Measurements from ENCODE around the gene KIAA0232. TPM values are rescaled to one million over a fixed set of nuclear protein-coding genes. Genes with fewer than 3 reads are reported as not detected.
"Not testable (repeated sequence)": the region's sequence is repeated elsewhere in the genome, so short reads cannot be mapped to it uniquely, and the experiment has no call there.

The KIAA0232 gene
- total and polyA plus RNA-seq, 9 donors: 8.7 to 41.4 (median 38.5) TPM

DNA sequence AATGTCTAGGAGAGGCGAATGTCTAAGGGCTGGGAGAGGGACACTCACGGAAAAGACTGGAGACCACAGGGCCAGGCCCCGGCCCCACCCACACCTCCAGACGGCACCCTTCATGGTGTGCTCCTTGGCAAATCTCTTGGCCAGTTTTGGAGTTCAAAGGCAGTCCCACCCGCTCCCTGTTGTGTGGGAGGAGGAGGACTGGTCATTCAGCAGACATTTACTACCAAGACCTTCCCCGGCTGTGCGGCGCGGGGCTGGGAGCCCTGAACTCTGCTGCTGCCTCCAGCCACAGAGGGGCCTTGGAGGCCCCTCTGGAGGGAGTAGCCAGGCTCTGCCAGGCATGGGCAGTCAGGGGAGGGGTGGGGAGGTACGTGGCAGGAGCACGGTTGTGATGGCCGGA lies 118.4 kb downstream of the KIAA0232 start:
- intact Hi-C loops (cut with DNase I): no loop called here
- WGBS, 3 donors: 36 to 59% (median 46%) methylated on average over 12 of the region's 12 CpGs
- H3K27ac ChIP-seq: no peak overlapping the region

GRCh38 chr4:6901669-6902317 lies 119.3 kb downstream of the KIAA0232 start:
- intact Hi-C loops (cut with DNase I): no loop called here
- no peaks in the 10 kb centered on the region for H3K4me1 ChIP-seq (ENCODE audit: insufficient read depth)
- TF ChIP-seq EP300 (IDR thresholded peaks at IDR 0.05) (no peak), POLR2A (IDR thresholded peaks at IDR 0.05) (no peak)
- TF ChIP-seq, protein P1, sequence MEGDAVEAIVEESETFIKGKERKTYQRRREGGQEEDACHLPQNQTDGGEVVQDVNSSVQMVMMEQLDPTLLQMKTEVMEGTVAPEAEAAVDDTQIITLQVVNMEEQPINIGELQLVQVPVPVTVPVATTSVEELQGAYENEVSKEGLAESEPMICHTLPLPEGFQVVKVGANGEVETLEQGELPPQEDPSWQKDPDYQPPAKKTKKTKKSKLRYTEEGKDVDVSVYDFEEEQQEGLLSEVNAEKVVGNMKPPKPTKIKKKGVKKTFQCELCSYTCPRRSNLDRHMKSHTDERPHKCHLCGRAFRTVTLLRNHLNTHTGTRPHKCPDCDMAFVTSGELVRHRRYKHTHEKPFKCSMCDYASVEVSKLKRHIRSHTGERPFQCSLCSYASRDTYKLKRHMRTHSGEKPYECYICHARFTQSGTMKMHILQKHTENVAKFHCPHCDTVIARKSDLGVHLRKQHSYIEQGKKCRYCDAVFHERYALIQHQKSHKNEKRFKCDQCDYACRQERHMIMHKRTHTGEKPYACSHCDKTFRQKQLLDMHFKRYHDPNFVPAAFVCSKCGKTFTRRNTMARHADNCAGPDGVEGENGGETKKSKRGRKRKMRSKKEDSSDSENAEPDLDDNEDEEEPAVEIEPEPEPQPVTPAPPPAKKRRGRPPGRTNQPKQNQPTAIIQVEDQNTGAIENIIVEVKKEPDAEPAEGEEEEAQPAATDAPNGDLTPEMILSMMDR (IDR thresholded peaks at IDR 0.05): no peak
- no peak overlapping the region for H3K4me3 ChIP-seq
- H3K36me3 ChIP-seq: no peaks in the 10 kb centered on the region
- no peaks in the 10 kb centered on the region for H3K27me3 ChIP-seq
- WGBS, 3 donors: 35 to 40% (median 40%) methylated on average over 24 of the region's 24 CpGs
- no peak overlapping the region for H3K27ac ChIP-seq
- DNase-seq: peak in 1 of 5 donors; percentile 44
- H3K9me3 ChIP-seq: no peaks in the 10 kb centered on the region

More for the DNA sequence above, 118.4 kb downstream of the KIAA0232 start:
- Histone ChIP-seq H3K27me3 (no peaks in the 10 kb centered on the region), H3K4me1 (ENCODE audit: insufficient read depth) (no peaks in the 10 kb centered on the region), H3K4me3 (no peak overlapping the region), H3K36me3 (no peaks in the 10 kb centered on the region), H3K9me3 (no peaks in the 10 kb centered on the region)
- no peak for TF ChIP-seq POLR2A (IDR thresholded peaks at IDR 0.05)
- TF ChIP-seq EP300 (IDR thresholded peaks at IDR 0.05): no peak
- TF ChIP-seq, protein P1 (IDR thresholded peaks at IDR 0.05): no peak
- DNase-seq: peak in 1 of 5 donors; percentile 33

DNA sequence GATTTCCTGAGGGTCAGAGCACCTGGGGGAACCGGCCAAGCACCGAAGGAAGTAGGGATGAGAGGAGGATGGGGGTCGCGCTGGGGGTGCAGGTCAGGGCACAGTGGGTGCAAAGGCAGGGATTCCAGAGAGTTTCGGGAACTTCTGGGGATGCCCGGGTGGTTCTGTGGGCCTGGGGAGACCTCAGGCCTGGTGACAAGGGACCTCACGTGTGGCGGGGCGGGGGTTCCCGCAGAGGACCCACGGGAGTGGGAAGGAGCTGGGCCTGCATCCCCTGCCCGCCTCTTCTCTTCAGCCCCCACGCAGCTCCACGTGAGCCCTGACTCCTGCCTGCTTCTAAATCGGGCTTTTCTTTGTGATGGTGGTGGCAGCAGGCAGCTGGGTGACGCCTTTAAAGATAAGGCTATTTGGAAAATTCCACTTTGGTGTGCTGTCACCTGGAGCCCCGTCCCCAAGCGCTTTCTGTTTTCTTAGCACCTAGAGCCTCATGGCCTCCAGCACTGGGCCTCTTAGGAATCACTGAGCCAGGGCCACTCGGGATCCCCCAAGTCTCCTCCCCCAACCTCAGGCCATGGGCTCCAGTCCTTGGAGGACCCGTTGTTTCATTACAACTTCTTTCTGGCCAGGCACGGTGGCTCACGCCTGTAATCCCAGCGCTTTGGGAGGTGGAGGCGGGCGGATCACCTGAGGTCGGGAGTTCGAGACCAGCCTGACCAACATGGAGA lies 120.0 kb downstream of the KIAA0232 start:
- TF ChIP-seq EP300 (IDR thresholded peaks at IDR 0.05): no peak
- TF ChIP-seq, protein P1 (IDR thresholded peaks at IDR 0.05): no peak
- peak in 1 of 5 donors; percentile 24 for DNase-seq
- no peaks in the 10 kb centered on the region for H3K9me3 ChIP-seq
- H3K36me3 ChIP-seq: no peaks in the 10 kb centered on the region
- H3K27ac ChIP-seq: no peak overlapping the region
- H3K4me3 ChIP-seq: no peak overlapping the region
- WGBS, 3 donors: 71 to 79% (median 77%) methylated on average over 27 of the region's 27 CpGs
- no peaks in the 10 kb centered on the region for H3K27me3 ChIP-seq
- no peaks in the 10 kb centered on the region for H3K4me1 ChIP-seq (ENCODE audit: insufficient read depth)
- intact Hi-C loops (cut with DNase I): no loop called here

- Histone ChIP-seq H3K27ac (no peak overlapping the region), H3K36me3 (no peaks in the 10 kb centered on the region), H3K4me3 (no peak overlapping the region), H3K9me3 (no peaks in the 10 kb centered on the region), H3K27me3 (no peaks in the 10 kb centered on the region), H3K4me1 (ENCODE audit: insufficient read depth) (peaks cover 8% of the 10 kb centered on the region)
- 85 to 91% (median 86%) methylated on average over 13 of the region's 13 CpGs for WGBS, 3 donors
- TF ChIP-seq POLR2A (IDR thresholded peaks at IDR 0.05): no peak
- TF ChIP-seq EP300 (IDR thresholded peaks at IDR 0.05): no peak
- TF ChIP-seq, protein P1 (IDR thresholded peaks at IDR 0.05): no peak
- intact Hi-C loops (cut with DNase I): no loop called here
- peak in 1 of 5 donors; percentile 25 for DNase-seq
Measured at GRCh38 chr4:6905516-6906445, 123.3 kb downstream of the KIAA0232 start.

DNA sequence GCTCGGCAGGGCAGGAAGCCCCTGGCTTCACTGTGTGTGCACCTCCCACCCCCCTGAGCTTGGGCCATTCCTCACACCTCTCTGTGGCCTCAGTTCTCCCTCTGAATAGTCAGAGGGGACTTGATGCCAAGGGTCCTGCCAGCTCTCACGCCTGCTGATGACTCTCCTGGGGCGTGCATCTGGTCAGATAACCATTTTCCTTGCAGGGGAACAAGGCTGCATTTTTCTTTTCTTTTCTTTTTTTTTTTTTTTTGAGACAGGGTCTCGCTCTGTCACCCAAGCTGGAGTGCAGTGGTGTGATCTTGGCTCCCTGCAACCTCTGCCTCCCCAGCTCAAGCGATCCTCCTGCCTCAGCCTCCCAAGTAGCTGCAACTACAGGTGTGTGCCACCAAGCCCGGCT lies 124.0 kb downstream of the KIAA0232 start:
- intact Hi-C loops (cut with DNase I); H3K9me3 ChIP-seq: not testable (repeated sequence)
- 81 to 93% (median 87%) methylated on average over 6 of the region's 6 CpGs for WGBS, 3 donors

More for the DNA sequence above, 124.0 kb downstream of the KIAA0232 start:
- H3K27ac ChIP-seq, H3K4me3 ChIP-seq, H3K27me3 ChIP-seq, DNase-seq, H3K36me3 ChIP-seq: not testable (repeated sequence)
- peaks cover 10% of the 10 kb centered on the region for H3K4me1 ChIP-seq (ENCODE audit: insufficient read depth)
